Omental fat pad (tissue), 4 donors: Measurements from ENCODE around the gene PNPLA5. TPM values are rescaled to one million over a fixed set of nuclear protein-coding genes. Genes with fewer than 3 reads are reported as not detected.
A peak's percentile ranks its signal among the peaks of the same experiment; 100 is the strongest.

Source experiments
- ATAC-seq: fragments of 150-250 bp; one replicate; pipeline ENCODE4 v1.9.1; 2016; ENCODE audit warnings: mild to moderate bottlenecking, moderate library complexity; ENCODE audit not compliant: low FRiP score
- DNase-seq: peaks from one replicate; pipeline ENCODE4 v3.0.0-alpha.2; 2019; ENCODE audit warnings: low spot score
- CTCF ChIP-seq, 3 donors: fragments of 450-650 bp; IDR thresholded peaks; one replicate each; pipeline ENCODE4 v1.5.1; 2016 to 2017; ENCODE audit warnings: antibody characterized with exemption in 3 of 3, mild to moderate bottlenecking in 3 of 3, moderate library complexity in 2 of 3
- total RNA-seq, 4 donors: library from RNA; depleted of rRNA; stranded (reverse); fragments of >200 nt; gene quantifications; one replicate each; pipeline ENCODE4 v1.1.0, GENCODE V29; 2016

The PNPLA5 gene
- total RNA-seq, 4 donors from 2014 or later, result not detected

- DNase-seq (no peak), ATAC-seq (no peak)
- TF ChIP-seq CTCF (IDR thresholded peaks at IDR 0.05), result no peak
These were observed 60.8 kb downstream of the PNPLA5 start for GRCh38 chr22:43830931-43831560.

GRCh38 chr22:43829904-43830851 is 61.6 kb downstream of the PNPLA5 start:
- ATAC-seq, result peak; percentile 33
- DNase-seq, result no peak
- no peak for TF ChIP-seq CTCF (IDR thresholded peaks at IDR 0.05)

Other genes starting within 250 kb of the PNPLA5 start
- gene EFCAB6, start 79.7 kb downstream of the PNPLA5 start, total RNA-seq, result 1 to 10 TPM in 3 of 4 donors, under 1 TPM in 1; 0.48 to 3.2 (median 1.9) TPM
- under 1 TPM in 2 of 4 donors, not detected in 2; 0.25 to 0.46 TPM for gene SULT4A1, start 29.5 kb downstream of the PNPLA5 start, total RNA-seq
- 1 to 10 TPM; 1.0 to 4.3 (median 1.3) TPM for gene PNPLA3, start 31.8 kb upstream of the PNPLA5 start, total RNA-seq
- gene SAMM50, start 63.4 kb upstream of the PNPLA5 start, total RNA-seq, result 10 to 100 TPM; 27.6 to 45.4 (median 32.3) TPM
- 10 to 100 TPM; 59.5 to 82.0 (median 61.2) TPM for gene PARVB, start 132.3 kb upstream of the PNPLA5 start, total RNA-seq